ENCODE results near the gene RBFOX2.

Gene RBFOX2

DNA sequence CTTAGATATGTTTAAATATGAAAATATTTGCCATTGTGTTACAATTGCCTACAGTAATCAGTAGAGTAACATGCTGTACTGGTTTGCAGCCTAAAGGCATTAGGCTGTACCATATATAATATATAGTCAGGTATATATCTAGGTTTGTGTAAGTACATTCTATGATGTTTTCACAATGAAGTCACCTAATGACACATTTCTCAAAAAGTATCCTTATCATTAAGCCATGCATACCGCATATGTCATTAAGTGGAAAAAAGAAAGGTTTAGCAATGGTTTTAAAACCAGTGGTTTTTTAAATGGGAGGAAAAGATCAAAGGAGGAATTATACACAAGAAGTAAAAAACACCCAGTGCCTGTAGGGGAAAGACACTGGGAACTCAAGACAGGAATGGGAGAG, 122.7 kb downstream of the RBFOX2 start:
- peaks cover 30% of the 10 kb centered on the region for H3K4me1 ChIP-seq
- TF ChIP-seq, protein P1, sequence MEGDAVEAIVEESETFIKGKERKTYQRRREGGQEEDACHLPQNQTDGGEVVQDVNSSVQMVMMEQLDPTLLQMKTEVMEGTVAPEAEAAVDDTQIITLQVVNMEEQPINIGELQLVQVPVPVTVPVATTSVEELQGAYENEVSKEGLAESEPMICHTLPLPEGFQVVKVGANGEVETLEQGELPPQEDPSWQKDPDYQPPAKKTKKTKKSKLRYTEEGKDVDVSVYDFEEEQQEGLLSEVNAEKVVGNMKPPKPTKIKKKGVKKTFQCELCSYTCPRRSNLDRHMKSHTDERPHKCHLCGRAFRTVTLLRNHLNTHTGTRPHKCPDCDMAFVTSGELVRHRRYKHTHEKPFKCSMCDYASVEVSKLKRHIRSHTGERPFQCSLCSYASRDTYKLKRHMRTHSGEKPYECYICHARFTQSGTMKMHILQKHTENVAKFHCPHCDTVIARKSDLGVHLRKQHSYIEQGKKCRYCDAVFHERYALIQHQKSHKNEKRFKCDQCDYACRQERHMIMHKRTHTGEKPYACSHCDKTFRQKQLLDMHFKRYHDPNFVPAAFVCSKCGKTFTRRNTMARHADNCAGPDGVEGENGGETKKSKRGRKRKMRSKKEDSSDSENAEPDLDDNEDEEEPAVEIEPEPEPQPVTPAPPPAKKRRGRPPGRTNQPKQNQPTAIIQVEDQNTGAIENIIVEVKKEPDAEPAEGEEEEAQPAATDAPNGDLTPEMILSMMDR (IDR thresholded peaks at IDR 0.05; ENCODE audit: low read depth, low read length): no peak
- no peaks in the 10 kb centered on the region for H3K9me3 ChIP-seq
- DNase-seq: no peak
- H3K4me3 ChIP-seq (ENCODE audit: low read depth, low read length): no peak overlapping the region
- H3K36me3 ChIP-seq: no peaks in the 10 kb centered on the region
- no peaks in the 10 kb centered on the region for H3K27me3 ChIP-seq

DNA sequence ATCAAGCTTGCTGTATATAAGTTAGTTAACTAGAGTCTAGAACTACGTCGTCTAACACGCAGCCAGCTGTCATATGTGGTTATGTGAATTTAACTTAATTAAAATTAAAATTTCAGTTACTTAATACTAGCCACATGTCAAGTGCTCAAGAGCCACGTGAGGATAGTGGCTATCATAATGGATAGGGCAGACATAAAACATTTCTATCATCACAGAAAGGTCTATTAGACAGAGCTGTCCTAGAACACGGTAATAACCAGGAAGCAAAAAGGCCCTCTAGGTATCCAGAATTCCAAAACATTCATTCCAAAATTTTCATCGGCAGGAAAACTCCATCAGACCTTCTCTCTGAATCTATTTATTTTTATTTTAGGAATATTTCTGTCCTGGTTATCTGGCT, 123.9 kb downstream of the RBFOX2 start:
- Histone ChIP-seq H3K4me3 (ENCODE audit: low read depth, low read length) (no peak overlapping the region), H3K9me3 (no peaks in the 10 kb centered on the region), H3K27me3 (no peaks in the 10 kb centered on the region), H3K36me3 (no peaks in the 10 kb centered on the region), H3K4me1 (peaks cover 36% of the 10 kb centered on the region)
- no peak for DNase-seq
- TF ChIP-seq, protein P1 (IDR thresholded peaks at IDR 0.05; ENCODE audit: low read depth, low read length): no peak

DNA sequence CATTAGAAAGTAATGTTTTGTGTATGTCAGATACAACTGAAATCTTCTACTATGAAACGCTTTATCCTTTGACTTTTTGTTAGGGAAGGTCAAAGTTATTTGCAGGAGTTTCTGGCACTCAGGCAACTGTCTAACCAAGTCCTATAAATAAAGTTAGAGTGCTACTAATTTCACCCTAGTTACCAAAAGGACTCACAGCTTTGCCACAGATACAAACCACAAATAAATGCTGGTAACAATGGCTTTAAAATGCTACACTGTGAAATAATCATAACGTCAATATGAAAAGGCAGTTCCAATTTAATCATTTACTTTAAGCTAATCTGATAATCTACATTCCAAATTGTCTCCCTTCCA, 124.3 kb downstream of the RBFOX2 start:
- no peak overlapping the region for H3K4me3 ChIP-seq (ENCODE audit: low read depth, low read length)
- no peaks in the 10 kb centered on the region for H3K9me3 ChIP-seq
- H3K4me1 ChIP-seq: peaks cover 39% of the 10 kb centered on the region

DNA sequence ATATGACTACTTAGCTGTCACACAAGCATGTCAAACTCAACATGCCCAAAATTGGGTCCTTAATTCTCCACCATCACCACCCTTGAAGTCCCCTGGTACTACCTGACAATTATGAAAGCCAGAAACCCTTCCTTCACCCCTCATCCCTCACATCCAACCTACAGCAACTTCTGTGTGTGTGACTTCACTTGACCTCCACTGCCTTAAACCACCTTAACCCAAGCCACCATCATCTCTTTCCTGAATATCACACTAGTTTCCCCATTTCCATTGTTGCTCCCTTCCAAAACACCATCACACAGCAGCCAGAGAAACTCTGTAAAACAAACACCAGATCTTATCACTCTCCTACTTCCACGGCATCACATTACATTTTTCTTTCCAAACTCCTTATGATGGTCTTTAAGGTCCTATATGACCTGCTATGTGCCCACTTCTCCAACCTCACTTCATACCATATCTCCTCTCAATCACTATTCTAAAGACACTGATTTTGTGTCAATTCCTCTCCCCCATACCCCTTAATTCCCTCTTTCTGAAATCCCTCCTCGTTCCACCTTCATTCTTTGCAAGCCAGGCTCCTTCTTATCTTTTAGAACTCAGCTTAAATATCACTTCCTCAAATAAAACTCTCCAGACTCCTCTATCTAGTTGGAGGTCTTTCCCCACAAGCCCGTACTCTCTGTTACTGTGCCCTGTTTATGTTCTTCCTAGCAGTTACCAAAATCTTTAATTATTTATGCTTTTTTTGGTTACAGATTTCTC, 124.9 kb downstream of the RBFOX2 start:
- peaks cover 39% of the 10 kb centered on the region for H3K4me1 ChIP-seq
- TF ChIP-seq, protein P1 (IDR thresholded peaks at IDR 0.05; ENCODE audit: low read depth, low read length): no peak
- H3K9me3 ChIP-seq: no peaks in the 10 kb centered on the region
- no peak overlapping the region for H3K4me3 ChIP-seq (ENCODE audit: low read depth, low read length)
- H3K27me3 ChIP-seq: no peaks in the 10 kb centered on the region
- H3K36me3 ChIP-seq: no peaks in the 10 kb centered on the region
- DNase-seq: no peak

More for the DNA sequence above, 124.3 kb downstream of the RBFOX2 start:
- H3K36me3 ChIP-seq: no peaks in the 10 kb centered on the region
- TF ChIP-seq, protein P1 (IDR thresholded peaks at IDR 0.05; ENCODE audit: low read depth, low read length): no peak
- no peak for DNase-seq
- H3K27me3 ChIP-seq: no peaks in the 10 kb centered on the region

DNA sequence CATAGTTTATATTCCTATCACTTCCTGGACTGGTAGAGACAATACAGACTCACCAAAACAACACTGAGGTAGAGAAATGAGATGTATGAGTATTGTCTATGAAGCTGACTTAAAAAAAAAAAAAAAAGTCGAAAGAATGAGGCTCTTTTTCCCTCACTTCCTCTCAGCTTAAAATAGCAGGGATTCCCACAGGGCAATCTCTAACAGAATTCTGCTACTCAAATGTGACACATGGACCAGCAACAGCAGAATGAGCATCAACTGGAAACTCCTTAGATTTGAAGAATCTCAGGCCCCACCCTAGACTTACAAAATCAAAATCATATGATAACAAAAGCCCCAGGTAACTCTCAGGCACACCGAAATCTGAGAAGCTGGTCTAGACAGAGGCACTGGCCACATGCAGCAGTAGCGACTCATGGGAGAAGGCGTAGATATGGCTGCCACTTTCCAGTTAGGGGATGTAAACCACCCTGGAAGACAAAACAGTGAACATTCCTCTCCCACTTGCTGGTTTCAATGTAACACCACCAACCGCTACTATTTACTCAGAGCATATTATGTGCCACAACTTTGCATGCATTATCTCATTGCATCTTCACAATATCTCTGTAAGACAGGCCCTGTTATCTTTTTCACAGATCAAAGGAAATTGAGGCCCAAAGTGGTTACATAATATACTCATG, 128.0 kb downstream of the RBFOX2 start:
- no peaks in the 10 kb centered on the region; the same call in 1 of the 2 replicates for H3K36me3 ChIP-seq
- TF ChIP-seq, protein P1 (IDR thresholded peaks at IDR 0.05; ENCODE audit: low read depth, low read length): no peak
- no peaks in the 10 kb centered on the region for H3K9me3 ChIP-seq
- H3K27me3 ChIP-seq: no peaks in the 10 kb centered on the region
- DNase-seq: no peak
- peaks cover 40% of the 10 kb centered on the region for H3K4me1 ChIP-seq
- H3K4me3 ChIP-seq (ENCODE audit: low read depth, low read length): no peak overlapping the region

DNA sequence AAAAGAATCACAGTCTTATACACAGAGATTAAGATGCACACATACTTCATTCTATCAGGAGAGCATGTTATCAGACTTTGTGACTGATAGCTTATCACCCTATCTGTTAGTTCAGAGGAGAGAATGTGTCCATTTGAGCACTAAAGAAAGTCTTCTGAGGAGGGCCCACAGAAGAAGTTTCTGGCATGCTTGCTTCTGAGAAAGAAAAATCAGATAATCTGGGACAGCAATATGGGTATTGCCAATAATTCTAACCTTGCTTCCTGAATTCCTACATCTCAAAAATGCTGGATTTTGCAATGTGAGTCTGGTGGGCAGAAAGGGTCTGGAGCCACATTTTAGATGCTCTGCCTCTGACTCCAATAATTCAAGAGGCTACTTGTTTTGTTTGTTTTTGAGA, 128.9 kb downstream of the RBFOX2 start:
- no peak for DNase-seq
- no peaks in the 10 kb centered on the region; the same call in 1 of the 2 replicates for H3K36me3 ChIP-seq
- TF ChIP-seq, protein P1 (IDR thresholded peaks at IDR 0.05; ENCODE audit: low read depth, low read length): no peak
- H3K4me3 ChIP-seq (ENCODE audit: low read depth, low read length): no peak overlapping the region
- H3K27me3 ChIP-seq: no peaks in the 10 kb centered on the region
- H3K9me3 ChIP-seq: no peaks in the 10 kb centered on the region
- H3K4me1 ChIP-seq: peaks cover 40% of the 10 kb centered on the region

All from BE2C (cell line).